Hematopoietic multipotent progenitor cell treated with erythropoietin and hydrocortisone succinate and interleukin-3 and kit ligand, for 17 days (in vitro differentiated cells): Measurements from ENCODE around the gene EFCAB14.
"Not testable (repeated sequence)": the region's sequence is repeated elsewhere in the genome, so short reads cannot be mapped to it uniquely, and the experiment has no call there.

Experiments used
- DNase-seq: peaks from one replicate; pipeline ENCODE4 v3.0.0-alpha.2; 2015; ENCODE audit warnings: low spot score

The EFCAB14 gene

DNA sequence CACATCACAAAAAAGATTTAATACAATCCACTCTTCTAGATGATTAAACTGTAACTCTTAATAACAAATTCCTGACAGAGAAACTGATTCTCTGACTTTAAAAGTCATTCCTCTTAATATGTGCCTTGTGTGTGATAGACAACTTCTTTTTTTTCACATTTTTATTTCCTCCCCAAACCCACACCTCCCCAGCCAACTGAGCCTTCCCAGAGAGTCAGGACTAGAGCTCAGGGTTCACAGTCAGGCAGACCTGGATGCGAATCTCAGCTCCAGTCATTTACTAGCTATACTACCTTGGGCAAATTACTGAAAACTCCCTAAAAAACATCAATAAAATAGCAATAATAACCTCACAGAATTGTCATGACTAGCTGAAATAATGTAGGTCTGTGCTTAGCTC, 64.9 kb downstream of the EFCAB14 start:
- DNase-seq, result no peak

DNA sequence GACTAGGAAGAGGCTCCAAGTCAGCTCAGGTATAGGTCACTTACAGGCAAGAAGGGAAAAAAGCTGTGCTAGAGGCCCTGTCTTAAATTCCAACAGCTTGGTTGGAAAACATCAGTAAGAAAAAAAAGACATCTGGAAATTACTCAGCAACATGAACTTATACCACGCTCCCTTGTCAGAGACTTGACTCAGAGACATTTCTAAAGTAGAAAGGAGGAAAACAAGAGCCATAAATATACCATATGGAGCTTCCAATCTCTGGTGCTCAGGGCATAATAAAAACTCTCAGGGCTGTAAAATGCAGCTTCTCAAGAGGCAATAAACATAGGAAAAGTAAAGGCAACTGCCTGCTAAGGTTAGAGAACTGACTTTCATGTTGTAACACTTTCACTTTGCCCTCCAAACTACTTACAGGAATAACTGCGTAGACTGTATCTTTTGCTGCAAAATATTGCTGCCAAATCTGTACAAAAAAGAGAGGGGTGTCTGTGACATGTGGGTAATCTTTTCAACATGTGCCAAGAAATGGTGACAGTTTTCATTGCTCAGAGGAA, 65.4 kb downstream of the EFCAB14 start:
- DNase-seq, result no peak

GRCh38 chr1:46652321-46653100, 66.4 kb downstream of the EFCAB14 start:
- DNase-seq, result no peak

DNA sequence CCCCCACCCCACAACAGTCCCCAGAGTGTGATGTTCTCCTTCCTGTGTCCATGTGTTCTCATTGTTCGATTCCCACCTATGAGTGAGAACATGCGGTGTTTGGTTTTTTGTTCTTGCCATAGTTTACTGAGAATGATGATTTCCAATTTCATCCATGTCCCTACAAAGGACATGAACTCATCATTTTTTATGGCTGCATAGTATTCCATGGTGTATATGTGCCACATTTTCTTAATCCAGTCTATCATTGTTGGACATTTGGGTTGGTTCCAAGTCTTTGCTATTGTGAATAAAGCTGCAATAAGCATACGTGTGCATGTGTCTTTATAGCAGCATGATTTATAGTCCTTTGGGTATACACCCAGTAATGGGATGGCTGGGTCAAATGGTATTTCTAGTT, 67.8 kb downstream of the EFCAB14 start:
- not testable (repeated sequence) for DNase-seq

- no peak for DNase-seq
Observed at GRCh38 chr1:46650491-46650890, 68.4 kb downstream of the EFCAB14 start.

- no peak for DNase-seq
Observed at GRCh38 chr1:46649764-46650163, 69.2 kb downstream of the EFCAB14 start.

DNA sequence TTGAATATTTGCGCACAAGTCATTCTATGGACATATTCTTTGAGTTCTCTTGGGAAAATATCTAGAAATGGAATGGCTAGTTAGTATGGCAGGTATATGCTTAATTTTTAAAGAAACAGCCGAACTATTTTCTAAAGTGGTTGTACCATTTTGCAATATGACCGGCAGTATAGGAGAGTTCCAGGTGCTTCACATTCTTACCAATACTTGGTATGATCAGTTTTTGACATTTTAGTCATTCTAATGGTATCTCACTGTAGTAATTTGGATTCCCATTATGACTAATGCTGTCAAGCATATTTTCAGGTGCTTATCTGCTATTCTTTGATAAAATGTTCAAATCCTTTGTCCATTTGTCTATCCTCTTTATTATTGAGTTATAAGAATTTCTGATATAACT, 71.3 kb downstream of the EFCAB14 start:
- no peak for DNase-seq

- DNase-seq, result no peak
Observed at GRCh38 chr1:46646844-46647243, 72.1 kb downstream of the EFCAB14 start.

DNA sequence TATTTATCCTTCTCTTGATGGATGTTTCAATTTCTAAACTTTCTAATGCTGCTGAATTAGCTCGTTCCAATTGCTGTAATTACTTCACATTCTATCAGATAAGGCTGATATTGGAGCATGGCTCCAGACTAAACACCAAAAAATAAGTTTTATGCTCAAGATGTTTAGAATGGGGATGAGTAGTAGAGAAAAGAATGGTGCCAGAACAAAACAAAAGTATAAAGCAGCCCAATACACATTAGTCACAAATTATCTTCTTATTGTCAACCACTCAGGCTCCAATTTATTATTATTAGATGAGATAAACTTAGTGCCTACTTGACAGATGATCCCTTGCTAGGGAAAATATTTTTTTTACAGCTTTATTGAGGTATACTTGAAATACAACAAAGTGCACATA, 72.6 kb downstream of the EFCAB14 start:
- no peak for DNase-seq

DNA sequence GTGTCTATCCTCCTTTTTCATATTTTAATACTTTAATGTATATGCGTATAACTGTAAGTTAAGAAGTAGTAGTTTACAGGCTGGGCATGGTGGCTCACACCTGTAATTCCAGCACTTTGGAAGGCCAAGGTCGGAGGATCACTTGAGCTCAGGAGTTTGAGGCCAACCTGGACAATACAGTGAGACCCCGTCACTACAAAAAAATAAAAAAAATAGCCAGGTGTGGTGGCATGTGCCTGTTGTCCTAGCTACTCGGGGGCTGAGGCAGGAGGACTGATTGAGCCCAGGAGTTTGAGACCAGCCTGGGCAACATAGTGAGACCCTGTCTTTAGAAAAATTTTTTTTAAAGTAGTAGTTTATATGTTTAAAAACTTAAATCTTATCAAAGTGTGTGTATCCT, 73.1 kb downstream of the EFCAB14 start:
- no peak for DNase-seq

GRCh38 chr1:46643368-46643775, 75.5 kb downstream of the EFCAB14 start:
- no peak for DNase-seq

DNA sequence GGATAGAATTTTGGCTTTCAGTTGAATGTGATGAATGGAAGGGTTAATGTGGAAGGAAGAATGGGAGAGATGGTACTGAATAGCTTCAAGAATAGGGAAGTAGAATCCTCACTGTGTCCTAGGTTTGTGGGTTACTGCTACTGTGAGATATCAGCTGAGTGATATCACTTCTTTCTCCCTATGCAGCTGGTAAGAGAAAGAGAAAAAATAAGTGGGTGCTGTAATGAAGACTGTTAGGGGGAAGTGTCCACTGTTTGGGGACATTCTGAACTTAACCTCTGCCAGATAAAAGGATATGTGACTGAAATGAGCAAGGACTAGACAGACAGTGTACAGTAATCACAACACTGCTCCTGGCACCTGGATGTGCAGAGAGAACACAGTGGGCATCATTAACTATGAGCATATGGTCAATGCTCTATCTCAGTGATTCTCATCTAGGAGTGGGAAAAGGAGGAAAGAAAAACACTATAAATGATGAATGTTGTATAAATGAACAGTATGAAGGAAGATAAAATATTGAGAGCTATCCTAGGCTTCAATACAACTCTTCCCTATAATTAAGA, 76.7 kb downstream of the EFCAB14 start:
- DNase-seq, result no peak

- DNase-seq, result no peak
Observed at GRCh38 chr1:46639547-46639946, 79.4 kb downstream of the EFCAB14 start.

GRCh38 chr1:46638921-46639320, 80.0 kb downstream of the EFCAB14 start:
- DNase-seq, result no peak

DNA sequence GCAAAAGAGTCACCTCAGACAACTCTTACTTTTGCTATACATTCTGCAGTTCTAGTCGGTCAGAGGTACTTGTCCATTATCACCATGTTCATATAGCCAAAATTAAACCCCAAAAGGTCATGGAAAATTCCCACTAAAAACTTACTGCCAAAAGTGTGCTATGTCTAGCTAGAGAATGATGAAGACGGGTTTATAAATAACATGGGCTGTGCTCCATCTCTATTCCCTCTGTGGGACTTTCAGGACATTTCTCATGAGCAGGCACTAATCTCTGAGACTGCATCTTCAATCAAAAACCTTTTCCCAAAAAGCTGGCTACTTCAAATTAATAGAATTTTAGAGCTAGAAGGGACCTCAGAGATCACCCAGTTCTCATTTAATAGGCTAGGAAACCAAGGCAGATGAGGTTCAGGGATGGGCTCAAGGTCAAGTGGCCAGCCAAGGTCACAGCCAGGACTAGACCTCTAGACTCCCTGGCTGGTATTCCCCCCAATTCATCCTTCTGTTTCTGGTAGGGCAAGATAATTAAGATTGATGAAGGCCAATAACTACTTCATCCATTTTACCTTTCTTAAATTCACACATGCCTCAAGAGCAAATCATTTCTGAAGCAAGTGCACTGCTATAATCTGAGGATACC, 81.3 kb downstream of the EFCAB14 start:
- no peak for DNase-seq

- DNase-seq, result no peak
Observed at GRCh38 chr1:46635205-46635604, 83.7 kb downstream of the EFCAB14 start.

GRCh38 chr1:46630719-46631118, 88.2 kb downstream of the EFCAB14 start:
- DNase-seq, result no peak
